Stimulated activated CD8-positive, alpha-beta memory T cell treated with anti-CD3 and anti-CD28 coated beads, Interleukin-15, amount 100 ng/mL, for 48 hours (primary cell): ENCODE measurements around the gene MAGI2.
A peak's percentile ranks its signal among the peaks of the same experiment; 100 is the strongest.
"Not testable (repeated sequence)": the region's sequence is repeated elsewhere in the genome, so short reads cannot be mapped to it uniquely, and the experiment has no call there.

ENCODE experiments used
- DNase-seq, 2 donors: peaks; one replicate each; pipeline ENCODE4 v3.0.0-alpha.2; 2020; ENCODE audit warnings: low read depth in 2 of 2

Gene MAGI2

GRCh38 chr7:78002715-78003114 lies 1450.8 kb downstream of the MAGI2 start:
- DNase-seq = no peak

- no peak for DNase-seq
Measured at GRCh38 chr7:78002021-78002420, 1451.4 kb downstream of the MAGI2 start.

DNA sequence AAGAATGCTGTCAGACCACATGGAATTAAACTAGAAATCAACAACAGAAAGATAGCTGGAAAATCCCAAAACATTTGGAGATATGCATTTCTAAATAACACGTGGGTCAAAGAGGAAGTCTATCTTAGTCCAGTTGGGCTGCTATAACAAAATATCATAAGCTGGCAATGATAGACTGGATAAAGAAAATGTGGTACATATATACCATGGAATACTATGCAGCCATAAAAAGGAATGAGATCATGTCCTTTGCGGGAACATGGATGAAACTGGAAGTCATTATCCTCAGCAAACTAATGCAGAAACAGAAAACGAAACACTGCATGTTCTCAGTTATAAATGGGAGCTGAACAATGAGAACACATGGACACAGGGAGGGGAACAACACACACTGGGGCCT lies 1454.3 kb downstream of the MAGI2 start:
- DNase-seq = not testable (repeated sequence)

DNA sequence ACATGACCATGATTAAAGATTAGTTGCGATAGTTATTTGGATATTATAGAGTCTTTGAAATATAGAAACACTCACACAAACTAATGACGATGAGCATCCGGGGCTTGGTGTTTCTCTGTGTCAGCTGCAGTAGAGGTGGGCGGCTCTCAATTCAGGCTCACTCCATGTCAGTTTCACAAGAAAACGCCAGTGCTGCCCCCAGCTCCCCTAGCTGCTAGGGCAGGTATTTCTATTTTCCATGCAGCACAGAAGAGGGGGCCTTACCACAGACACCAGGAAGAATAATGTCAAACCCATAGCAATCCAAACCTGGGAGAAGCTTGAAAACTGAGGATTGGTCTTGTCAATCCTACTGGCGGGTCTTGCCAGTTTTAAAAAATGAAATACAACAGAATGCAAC lies 1457.8 kb downstream of the MAGI2 start:
- DNase-seq = no peak

- DNase-seq = no peak
Measured at GRCh38 chr7:77993838-77994237, 1459.6 kb downstream of the MAGI2 start.

DNA sequence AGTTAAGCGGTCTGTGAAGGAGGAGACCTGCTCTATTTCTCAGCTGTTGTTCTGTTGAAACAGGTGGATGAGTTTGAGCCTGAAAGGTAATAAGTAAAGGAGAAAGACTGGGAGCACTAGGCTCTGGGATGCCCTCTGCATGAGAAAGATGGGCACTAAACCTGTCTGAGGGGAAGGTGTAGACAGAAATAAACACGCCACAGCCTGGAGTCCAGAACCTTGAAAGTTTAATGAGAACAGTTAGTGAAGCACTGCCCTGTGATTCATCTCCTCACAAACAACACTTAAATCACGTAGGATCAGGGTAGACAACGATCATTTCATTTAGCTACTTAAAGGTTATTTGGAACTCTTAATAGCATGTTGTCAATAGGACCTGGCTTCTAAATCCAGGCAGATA lies 1461.8 kb downstream of the MAGI2 start:
- DNase-seq = no peak

- DNase-seq = no peak
Measured at GRCh38 chr7:77989981-77990566, 1463.4 kb downstream of the MAGI2 start.

DNA sequence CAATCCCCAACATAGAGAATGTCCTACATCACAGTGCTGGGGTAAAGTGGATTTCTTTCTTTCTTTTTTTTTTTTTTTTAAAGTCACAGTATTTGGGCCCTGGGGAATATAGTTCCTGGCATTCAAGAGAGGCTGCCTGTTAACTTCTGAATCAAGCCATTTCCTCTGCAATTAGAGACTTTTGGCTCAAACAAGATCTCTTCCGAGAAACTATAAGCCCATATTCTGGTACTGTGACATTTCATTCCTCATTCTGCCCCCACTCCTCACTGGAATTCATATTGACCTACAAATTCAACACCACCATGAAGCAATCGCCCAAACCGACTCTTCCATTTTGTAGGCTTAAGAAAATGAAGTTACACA lies 1467.5 kb downstream of the MAGI2 start:
- no peak for DNase-seq

- DNase-seq = no peak
Measured at GRCh38 chr7:77985232-77985973, 1468.1 kb downstream of the MAGI2 start.

- no peak for DNase-seq
Measured at GRCh38 chr7:77983973-77984372, 1469.5 kb downstream of the MAGI2 start.

GRCh38 chr7:77982926-77983550 lies 1470.4 kb downstream of the MAGI2 start:
- peak; percentile 9 to 12 for DNase-seq

DNA sequence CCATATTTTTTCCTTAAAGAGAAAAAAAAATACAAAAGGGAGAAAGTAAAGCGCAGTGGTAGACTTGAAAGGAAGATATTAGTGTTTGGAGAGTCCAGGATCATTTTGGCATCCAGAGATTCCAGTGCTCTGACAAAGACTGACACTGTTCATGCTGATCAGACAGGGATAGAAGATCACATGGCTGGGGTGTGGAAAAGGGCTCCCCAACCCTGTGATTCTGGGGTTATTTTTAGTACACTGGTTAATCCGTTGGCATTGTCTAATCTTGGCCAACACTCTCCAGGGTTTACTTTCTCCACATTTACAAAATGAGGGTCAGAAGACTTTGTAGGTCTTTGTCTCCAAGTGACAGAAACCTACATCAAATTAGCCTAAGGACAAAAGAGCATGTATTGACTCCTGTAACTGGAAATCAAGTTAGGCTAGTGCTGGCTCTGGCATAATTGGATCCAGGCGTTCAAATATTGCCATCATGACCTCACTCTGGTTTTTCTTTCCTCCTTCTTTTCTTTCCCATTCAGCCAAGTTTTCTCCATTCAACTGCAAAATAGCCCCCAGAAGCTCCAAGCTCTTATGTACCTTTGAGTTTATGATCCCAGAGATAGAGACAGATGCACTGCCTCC lies 1473.3 kb downstream of the MAGI2 start:
- no peak for DNase-seq

DNA sequence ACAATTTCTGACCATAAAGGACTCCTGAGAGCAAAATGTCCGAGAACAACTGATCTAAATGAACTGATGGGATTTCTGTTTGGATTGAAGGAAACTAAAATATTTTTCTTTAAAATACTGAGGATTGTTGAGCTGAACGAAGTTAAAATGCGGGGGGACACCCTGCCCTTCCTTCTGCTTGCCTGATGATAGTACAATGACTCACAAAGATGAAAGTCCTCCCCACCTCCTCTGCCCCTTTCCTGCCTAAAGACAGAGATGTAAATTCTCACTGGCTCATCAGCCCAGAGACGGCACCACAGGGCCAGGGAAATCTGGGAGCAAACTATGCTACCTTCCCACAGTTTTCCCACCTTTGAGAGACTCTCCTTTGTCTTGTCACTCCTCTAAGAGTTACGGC lies 1474.2 kb downstream of the MAGI2 start:
- no peak for DNase-seq

GRCh38 chr7:77975672-77976480 lies 1477.6 kb downstream of the MAGI2 start:
- no peak for DNase-seq

DNA sequence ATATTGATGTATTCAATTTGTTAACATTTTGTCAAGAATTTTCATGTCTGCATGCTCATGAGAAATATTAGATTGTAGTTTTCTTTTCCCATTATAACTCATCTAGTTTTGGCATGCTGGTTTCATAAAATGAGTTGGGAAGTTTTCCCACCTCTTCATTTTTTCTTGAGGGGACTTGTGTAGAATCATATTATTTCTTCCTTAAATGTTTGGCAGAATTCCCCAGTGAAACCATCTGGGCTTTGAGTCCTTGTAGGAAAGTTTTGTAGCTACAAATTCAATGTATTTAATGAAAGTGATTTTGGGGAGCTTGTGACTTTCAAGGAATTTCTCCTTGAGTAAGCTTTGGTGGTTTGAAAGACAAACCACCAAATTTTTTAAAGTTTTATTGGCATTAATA lies 1481.7 kb downstream of the MAGI2 start:
- no peak for DNase-seq

DNA sequence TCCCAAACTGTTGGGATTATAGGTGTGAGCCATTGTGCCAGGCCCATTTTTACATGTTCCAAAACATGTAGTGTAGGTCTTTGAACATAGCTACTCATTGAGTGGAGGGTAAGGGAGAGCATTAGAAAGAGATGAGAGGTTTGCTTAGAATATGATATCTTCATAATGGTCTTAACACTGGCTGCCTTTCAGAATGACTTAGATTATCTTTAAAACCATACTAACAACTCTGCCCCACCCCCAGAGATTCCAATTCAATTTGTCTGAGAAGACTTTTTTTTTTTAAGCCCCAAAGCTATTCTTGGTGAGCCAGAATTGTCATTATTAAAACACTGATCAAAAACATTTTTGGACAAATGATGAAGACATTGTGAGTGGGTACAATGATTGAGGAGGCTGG lies 1486.0 kb downstream of the MAGI2 start:
- no peak for DNase-seq
